ENCODE results near the gene GRN. TPM values are rescaled to one million over a fixed set of nuclear protein-coding genes. Genes with fewer than 3 reads are reported as not detected.

GRN gene
- total RNA-seq, 4 donors from 2014 or later: 64.2 to 111 (median 87.1) TPM

- intact Hi-C loops (cut with DNase I; ENCODE audit: low total_unique reads) (no loop called here), in situ Hi-C loops (cut with MboI; ENCODE audit: low sequenced_read_pairs in 4 of 4) (no loop called here)
- no peak overlapping the region for H3K27ac ChIP-seq
- no peaks in the 10 kb centered on the region for H3K9me3 ChIP-seq
- TF ChIP-seq POLR2A (IDR thresholded peaks at IDR 0.05) (no peak), CTCF (IDR thresholded peaks at IDR 0.05 in 4 of 5, conservative IDR thresholded peaks at IDR 0.05 in 1 of 5) (no peak)
- peaks cover 3 to 59% of the 10 kb centered on the region in 2 donors for H3K36me3 ChIP-seq
- DNase-seq (no peak), ATAC-seq (peak in 1 of 2 donors; percentile 26)
- no peaks in the 10 kb centered on the region for H3K27me3 ChIP-seq
- H3K4me1 ChIP-seq: no peaks in the 10 kb centered on the region
- no peak overlapping the region for H3K4me3 ChIP-seq
Measured at GRCh38 chr17:44398692-44399691, 53.9 kb downstream of the GRN start.

- intact Hi-C loops (cut with DNase I; ENCODE audit: low total_unique reads): loop anchor here (1.0 to 5.0 kb wide), 2 partner anchors 102 to 123 kb away; partner anchors contain the start of gene GPATCH8
Measured at GRCh38 chr17:44400226-44400847, 55.2 kb downstream of the GRN start.

More at GRCh38 chr17:44400226-44400847, 55.2 kb downstream of the GRN start:
- TF ChIP-seq CTCF (IDR thresholded peaks at IDR 0.05 in 4 of 5, conservative IDR thresholded peaks at IDR 0.05 in 1 of 5) (peak; percentile 35 to 57 (median 53)), POLR2A (IDR thresholded peaks at IDR 0.05) (no peak)
- in situ Hi-C loops (cut with MboI; ENCODE audit: low sequenced_read_pairs in 4 of 4): loop anchor here in 3 of 4 donors (5.0 to 10.0 kb wide), 3 partner anchors 94 to 122 kb away; no protein-coding TSS in a partner anchor
- Histone ChIP-seq H3K9me3 (no peaks in the 10 kb centered on the region), H3K27ac (peak overlapping the region in 2 of 4 donors; percentile 10 to 25), H3K36me3 (peaks cover 6 to 71% of the 10 kb centered on the region in 2 donors), H3K27me3 (no peaks in the 10 kb centered on the region), H3K4me3 (no peak overlapping the region), H3K4me1 (no peaks in the 10 kb centered on the region)
- no peak for DNase-seq
- peak in 1 of 2 donors; percentile 47 for ATAC-seq

Other genes starting within 250 kb of the GRN start
- 100 to 1,000 TPM in 2 of 4 donors, 10 to 100 TPM in 2; 36.5 to 301 (median 88.0) TPM for gene HDAC5, start 221.7 kb upstream of the GRN start, total RNA-seq
- 1 to 10 TPM in 3 of 4 donors, under 1 TPM in 1; 0.97 to 7.4 (median 1.9) TPM for gene HROB, start 203.4 kb upstream of the GRN start, total RNA-seq
- 100 to 1,000 TPM in 1 of 4 donors, 10 to 100 TPM in 3; 13.2 to 134 (median 34.2) TPM for gene ASB16, start 174.6 kb upstream of the GRN start, total RNA-seq
- 10 to 100 TPM; 25.6 to 34.7 (median 27.4) TPM for gene TMUB2, start 158.3 kb upstream of the GRN start, total RNA-seq
- gene ATXN7L3, start 145.4 kb upstream of the GRN start, total RNA-seq: 10 to 100 TPM; 39.3 to 46.0 (median 40.6) TPM
- 10 to 100 TPM; 36.2 to 64.3 (median 46.0) TPM for gene UBTF, start 125.6 kb upstream of the GRN start, total RNA-seq
- gene SLC4A1, start 77.2 kb upstream of the GRN start, total RNA-seq: under 1 TPM in 2 of 4 donors, not detected in 2; 0.11 to 0.20 TPM
- gene RUNDC3A, start 36.7 kb upstream of the GRN start, total RNA-seq: not detected
- gene SLC25A39, start 20.5 kb upstream of the GRN start, total RNA-seq: 10 to 100 TPM; 36.7 to 44.2 (median 38.4) TPM
- gene FAM171A2, start 18.6 kb downstream of the GRN start, total RNA-seq: under 1 TPM in 3 of 4 donors, not detected in 1; 0.10 to 0.47 (median 0.23) TPM
- under 1 TPM in 1 of 4 donors, not detected in 3; 0.33 TPM for gene ITGA2B, start 44.3 kb downstream of the GRN start, total RNA-seq
- gene GPATCH8, start 158.1 kb downstream of the GRN start, total RNA-seq: 10 to 100 TPM; 39.9 to 75.1 (median 50.8) TPM
- under 1 TPM in 3 of 4 donors, not detected in 1; 0.31 to 0.68 (median 0.58) TPM for gene FZD2, start 212.2 kb downstream of the GRN start, total RNA-seq

All from gastrocnemius medialis (tissue), 4 donors.